Loucy (cell line): ENCODE measurements around the gene BTBD7.
A peak's percentile ranks its signal among the peaks of the same experiment; 100 is the strongest.

Source experiments
- H2AFZ ChIP-seq: fragments of 200-600 bp; sonication (generic); 2 replicates; pipeline ENCODE4 v1.6.0; 2016; ENCODE audit warnings: antibody characterized with exemption, mild to moderate bottlenecking, low read length, moderate library complexity
- H3F3A ChIP-seq: fragments of 200-600 bp; 2 replicates; pipeline ENCODE4 v1.6.0; 2016; ENCODE audit warnings: antibody characterized with exemption, low read depth, mild to moderate bottlenecking
- H3K27me3 ChIP-seq: fragments of 200-600 bp; sonication (generic); 2 replicates; pipeline ENCODE4 v1.6.1; 2014; ENCODE audit warnings: low read length, mild to moderate bottlenecking; ENCODE audit not compliant: insufficient read depth, poor library complexity, severe bottlenecking
- H3K36me3 ChIP-seq: fragments of 200-600 bp; sonication (generic); 2 replicates; pipeline ENCODE4 v1.6.1; 2016; ENCODE audit warnings: low read length; ENCODE audit not compliant: insufficient read depth
- H3K4me1 ChIP-seq: fragments of 200-600 bp; sonication (generic); 2 replicates; pipeline ENCODE4 v1.5.1; 2014; ENCODE audit warnings: low read length, mild to moderate bottlenecking; ENCODE audit not compliant: insufficient read depth, poor library complexity, severe bottlenecking
- H3K4me2 ChIP-seq: fragments of 200-600 bp; sonication (generic); 2 replicates; pipeline ENCODE4 v1.6.0; 2014; ENCODE audit warnings: antibody characterized with exemption, low read length, low read depth, mild to moderate bottlenecking; ENCODE audit not compliant: poor library complexity, severe bottlenecking
- H3K4me3 ChIP-seq: fragments of 200-600 bp; sonication (generic); 2 replicates; pipeline ENCODE4 v1.5.1; 2014; ENCODE audit warnings: low read length, mild to moderate bottlenecking, mixed read lengths; ENCODE audit not compliant: poor library complexity, severe bottlenecking
- H3K79me2 ChIP-seq: fragments of 200-600 bp; sonication (generic); 2 replicates; pipeline ENCODE4 v1.6.1; 2014; ENCODE audit warnings: low read length; ENCODE audit not compliant: insufficient read depth
- H3K9ac ChIP-seq: fragments of 200-600 bp; sonication (generic); 2 replicates; pipeline ENCODE4 v1.6.0; 2014; ENCODE audit warnings: mild to moderate bottlenecking, low read depth, low read length, moderate library complexity; ENCODE audit not compliant: poor library complexity, severe bottlenecking
- H3K9me2 ChIP-seq: fragments of 200-600 bp; sonication (generic); replicated peaks from 2 replicates; pipeline ENCODE4 v1.6.1; 2016; ENCODE audit warnings: low read depth, low read length, mixed read lengths
- H3K9me3 ChIP-seq: fragments of 200-600 bp; sonication (generic); 2 replicates; pipeline ENCODE4 v1.6.1; 2014; ENCODE audit warnings: mild to moderate bottlenecking, antibody characterized with exemption, low read length, low read depth; ENCODE audit not compliant: insufficient read depth
- H4K20me1 ChIP-seq: fragments of 200-600 bp; sonication (generic); 2 replicates; pipeline ENCODE4 v1.6.0; 2014; ENCODE audit warnings: antibody characterized with exemption, low read length, mild to moderate bottlenecking; ENCODE audit not compliant: insufficient read depth, poor library complexity, severe bottlenecking
- CTCF ChIP-seq: fragments of 200-600 bp; sonication (generic); conservative IDR thresholded peaks from 2 replicates; pipeline ENCODE4 v1.5.1; 2014; ENCODE audit warnings: mild to moderate bottlenecking, antibody characterized with exemption, low read length
- EZH2phosphoT487 ChIP-seq: fragments of 200-600 bp; IDR thresholded peaks from 2 replicates; pipeline ENCODE4 v1.6.1; 2018; ENCODE audit warnings: antibody characterized with exemption, mild to moderate bottlenecking, moderate library complexity, borderline replicate concordance

The BTBD7 gene

GRCh38 chr14:93348292-93348691 lies 15.5 kb upstream of the BTBD7 start:
- H3K4me3 ChIP-seq, result peak overlapping the region; percentile 75
- H3K9me2 ChIP-seq, result no peaks in the 10 kb centered on the region
- H4K20me1 ChIP-seq, result no peaks in the 10 kb centered on the region
- H3K36me3 ChIP-seq, result no peaks in the 10 kb centered on the region
- no peaks in the 10 kb centered on the region for H3K27me3 ChIP-seq
- peaks cover 88% of the 10 kb centered on the region for H3K4me1 ChIP-seq
- peaks cover 20% of the 10 kb centered on the region for H3K9me3 ChIP-seq
- H3K9ac ChIP-seq, result peak overlapping the region; percentile 94
- peaks cover 26% of the 10 kb centered on the region for H3F3A ChIP-seq
- no peak for TF ChIP-seq CTCF
- no peak for TF ChIP-seq EZH2phosphoT487
- peaks cover 65% of the 10 kb centered on the region for H3K79me2 ChIP-seq
- peak overlapping the region; percentile 97 for H3K4me2 ChIP-seq
- no peak overlapping the region for H2AFZ ChIP-seq

- peaks cover 60% of the 10 kb centered on the region for H3K79me2 ChIP-seq
- peaks cover 20% of the 10 kb centered on the region for H3K9me3 ChIP-seq
- H4K20me1 ChIP-seq, result no peaks in the 10 kb centered on the region
- H3K4me1 ChIP-seq, result peaks cover 84% of the 10 kb centered on the region
- TF ChIP-seq CTCF, result no peak
- TF ChIP-seq EZH2phosphoT487, result no peak
- H3K4me2 ChIP-seq, result peak overlapping the region; percentile 97
- H3K9ac ChIP-seq, result peak overlapping the region; percentile 94
- no peaks in the 10 kb centered on the region for H3K36me3 ChIP-seq
- peak overlapping the region; percentile 75 for H3K4me3 ChIP-seq
- no peak overlapping the region for H2AFZ ChIP-seq
- no peaks in the 10 kb centered on the region for H3K9me2 ChIP-seq
- H3F3A ChIP-seq, result peaks cover 26% of the 10 kb centered on the region
- no peaks in the 10 kb centered on the region for H3K27me3 ChIP-seq
Observed at GRCh38 chr14:93347850-93348249, 15.0 kb upstream of the BTBD7 start.

GRCh38 chr14:93346926-93347721 lies 14.3 kb upstream of the BTBD7 start, which contains the start of gene COX8C:
TSS of gene COX8C (plus strand) at chr14:93347182. CDS start at chr14:93347269, 87 bp downstream.
- H3K27me3 ChIP-seq, result no peaks in the 10 kb centered on the region
- peaks cover 53% of the 10 kb centered on the region for H3K79me2 ChIP-seq
- H3K4me3 ChIP-seq, result peak within 1 kb of the TSS; percentile 75
- peak within 1 kb of the TSS; percentile 94 for H3K9ac ChIP-seq
- H3F3A ChIP-seq, result peaks cover 26% of the 10 kb centered on the region
- peaks cover 27% of the 10 kb centered on the region for H3K9me3 ChIP-seq
- H3K4me1 ChIP-seq, result peaks cover 77% of the 10 kb centered on the region
- H3K9me2 ChIP-seq, result no peaks in the 10 kb centered on the region
- peak within 1 kb of the TSS; percentile 97 for H3K4me2 ChIP-seq
- H2AFZ ChIP-seq, result no peak within 1 kb of the TSS
- H4K20me1 ChIP-seq, result no peaks in the 10 kb centered on the region
- H3K36me3 ChIP-seq, result no peaks in the 10 kb centered on the region
- TF ChIP-seq CTCF (peak; percentile 20; the same call in 1 of the 2 replicates), EZH2phosphoT487 (no peak)
